ENCODE data around the gene CEBPB.

DNA sequence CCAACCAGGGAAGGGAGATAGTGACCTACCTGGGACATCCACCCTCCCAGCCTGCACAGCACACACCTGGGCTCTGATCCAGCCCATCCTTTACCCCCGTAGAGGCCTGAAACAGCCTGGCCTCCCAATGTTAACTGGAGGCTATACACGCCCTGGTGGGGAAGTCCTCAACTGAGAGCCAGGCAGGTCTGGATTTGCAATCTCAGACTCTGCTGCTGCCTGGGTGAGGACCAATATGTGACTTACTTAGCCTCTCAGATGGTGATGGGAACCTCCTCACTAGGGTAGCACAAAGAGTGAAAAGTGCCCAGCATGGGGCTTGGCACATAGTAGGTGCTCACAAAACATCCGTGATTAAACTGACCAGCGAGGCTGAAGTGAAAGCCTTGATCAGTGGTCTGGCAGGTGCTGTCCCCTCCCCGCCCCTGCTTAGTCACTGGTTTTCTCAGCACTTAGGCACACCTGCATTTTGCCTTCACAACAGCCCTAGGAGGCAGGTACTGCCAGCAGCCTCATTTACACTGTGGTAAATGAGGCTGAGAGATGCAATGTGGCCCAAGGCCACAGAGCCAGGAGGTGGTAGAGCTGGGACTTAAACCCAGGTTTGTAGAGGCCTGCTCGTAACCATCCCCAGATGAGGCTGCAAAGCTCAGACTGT is 49.5 kb upstream of the CEBPB start:
- TF ChIP-seq, protein P1, sequence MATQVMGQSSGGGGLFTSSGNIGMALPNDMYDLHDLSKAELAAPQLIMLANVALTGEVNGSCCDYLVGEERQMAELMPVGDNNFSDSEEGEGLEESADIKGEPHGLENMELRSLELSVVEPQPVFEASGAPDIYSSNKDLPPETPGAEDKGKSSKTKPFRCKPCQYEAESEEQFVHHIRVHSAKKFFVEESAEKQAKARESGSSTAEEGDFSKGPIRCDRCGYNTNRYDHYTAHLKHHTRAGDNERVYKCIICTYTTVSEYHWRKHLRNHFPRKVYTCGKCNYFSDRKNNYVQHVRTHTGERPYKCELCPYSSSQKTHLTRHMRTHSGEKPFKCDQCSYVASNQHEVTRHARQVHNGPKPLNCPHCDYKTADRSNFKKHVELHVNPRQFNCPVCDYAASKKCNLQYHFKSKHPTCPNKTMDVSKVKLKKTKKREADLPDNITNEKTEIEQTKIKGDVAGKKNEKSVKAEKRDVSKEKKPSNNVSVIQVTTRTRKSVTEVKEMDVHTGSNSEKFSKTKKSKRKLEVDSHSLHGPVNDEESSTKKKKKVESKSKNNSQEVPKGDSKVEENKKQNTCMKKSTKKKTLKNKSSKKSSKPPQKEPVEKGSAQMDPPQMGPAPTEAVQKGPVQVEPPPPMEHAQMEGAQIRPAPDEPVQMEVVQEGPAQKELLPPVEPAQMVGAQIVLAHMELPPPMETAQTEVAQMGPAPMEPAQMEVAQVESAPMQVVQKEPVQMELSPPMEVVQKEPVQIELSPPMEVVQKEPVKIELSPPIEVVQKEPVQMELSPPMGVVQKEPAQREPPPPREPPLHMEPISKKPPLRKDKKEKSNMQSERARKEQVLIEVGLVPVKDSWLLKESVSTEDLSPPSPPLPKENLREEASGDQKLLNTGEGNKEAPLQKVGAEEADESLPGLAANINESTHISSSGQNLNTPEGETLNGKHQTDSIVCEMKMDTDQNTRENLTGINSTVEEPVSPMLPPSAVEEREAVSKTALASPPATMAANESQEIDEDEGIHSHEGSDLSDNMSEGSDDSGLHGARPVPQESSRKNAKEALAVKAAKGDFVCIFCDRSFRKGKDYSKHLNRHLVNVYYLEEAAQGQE (IDR thresholded peaks at IDR 0.05; ENCODE audit: insufficient read depth in 1 of 2, low read depth in 2 of 2, low read length in 2 of 2): no peak
- no peak for TF ChIP-seq TAF1 (IDR thresholded peaks at IDR 0.05; ENCODE audit: borderline replicate concordance, insufficient read depth, low read length)
- no peak for TF ChIP-seq POLR2AphosphoS5 (IDR thresholded peaks at IDR 0.05; ENCODE audit: low read depth, low read length)
